PC-3 (cell line): ENCODE data around the gene PHPT1. TPM values are rescaled to one million over a fixed set of nuclear protein-coding genes. Genes with fewer than 3 reads are reported as not detected.

Experiments used
- ATAC-seq: fragments of 200-7000 bp; cut with Tn5 transposase; 2 replicates; pipeline ENCODE4 v1.9.1; 2020; ENCODE audit warnings: mild to moderate bottlenecking, moderate library complexity
- BruUV-seq: library from RNA; stranded (reverse); fragments of 400-500 nt; replicated peaks from 2 replicates; lab custom pipeline; 2021; lab: Mats Ljungman, UMichigan
- CTCF ChIA-PET: fragments of 300-600 bp; sonication (Branson Sonifier 250); formaldehyde crosslinking; loops from one replicate; lab custom pipeline; 2022; ENCODE audit warnings: antibody characterized with exemption; lab: Charles Lee
- POLR2A ChIA-PET: fragments of 300-600 bp; sonication (Branson Sonifier 250); formaldehyde crosslinking; loops from one replicate; lab custom pipeline; 2022; ENCODE audit warnings: antibody characterized with exemption; ENCODE audit not compliant: unreplicated experiment; lab: Charles Lee
- DNase-seq: peaks from one replicate; pipeline ENCODE4 v3.0.0-alpha.2; 2015
- H2AFZ ChIP-seq: fragments of 300-600 bp; sonication (generic); 2 replicates; pipeline ENCODE4 v1.6.0; 2016; ENCODE audit warnings: antibody characterized with exemption, low read length
- H3F3A ChIP-seq: fragments of 300-600 bp; sonication (generic); one replicate; pipeline ENCODE4 v1.6.0; 2017; ENCODE audit warnings: antibody characterized with exemption, low read length, control low read depth, mild to moderate bottlenecking; ENCODE audit not compliant: unreplicated experiment
- H3K27ac ChIP-seq: fragments of 300-600 bp; sonication (generic); 2 replicates; pipeline ENCODE4 v1.5.1; 2016; ENCODE audit warnings: mild to moderate bottlenecking, low read length
- H3K27me3 ChIP-seq: fragments of 300-600 bp; sonication (generic); 2 replicates; pipeline ENCODE4 v1.6.1; 2016; ENCODE audit warnings: low read length, mixed read lengths
- H3K36me3 ChIP-seq: fragments of 300-600 bp; sonication (generic); 2 replicates; pipeline ENCODE4 v1.6.1; 2016; ENCODE audit warnings: low read depth, mixed run types, low read length, mixed read lengths
- H3K4me1 ChIP-seq: fragments of 300-600 bp; sonication (generic); 2 replicates; pipeline ENCODE4 v1.5.1; 2016; ENCODE audit warnings: low read length; ENCODE audit not compliant: insufficient read depth
- H3K4me2 ChIP-seq: fragments of 300-600 bp; sonication (generic); 2 replicates; pipeline ENCODE4 v1.6.0; 2016; ENCODE audit warnings: low read length
- H3K4me3 ChIP-seq: fragments of 300-600 bp; sonication (generic); 2 replicates; pipeline ENCODE4 v1.5.1; 2016; ENCODE audit warnings: mild to moderate bottlenecking, low read length, mixed read lengths
- H3K79me2 ChIP-seq: fragments of 300-600 bp; sonication (generic); 2 replicates; pipeline ENCODE4 v1.6.1; 2017; ENCODE audit warnings: low read length, mixed read lengths
- H3K9ac ChIP-seq: fragments of 300-600 bp; sonication (generic); 2 replicates; pipeline ENCODE4 v1.6.0; 2016; ENCODE audit warnings: mild to moderate bottlenecking, low read length
- H3K9me2 ChIP-seq: fragments of 300-600 bp; sonication (generic); replicated peaks from 2 replicates; pipeline ENCODE4 v1.6.1; 2016; ENCODE audit warnings: mixed run types, low read length, mixed read lengths
- H3K9me3 ChIP-seq: fragments of 300-600 bp; sonication (generic); 2 replicates; pipeline ENCODE4 v1.6.1; 2016; ENCODE audit warnings: low read length, mixed read lengths
- H4K20me1 ChIP-seq: fragments of 300-600 bp; sonication (generic); 2 replicates; pipeline ENCODE4 v1.6.1; 2016; ENCODE audit warnings: low read length, mixed read lengths
- EZH2 ChIP-seq: fragments of 300-600 bp; sonication (generic); IDR thresholded peaks from one replicate; pipeline ENCODE4 v1.6.1; 2017; ENCODE audit warnings: antibody characterized with exemption, mild to moderate bottlenecking, low read length; ENCODE audit not compliant: unreplicated experiment
- EZH2phosphoT487 ChIP-seq: fragments of 300-600 bp; sonication (generic); IDR thresholded peaks from 2 replicates; pipeline ENCODE4 v1.6.1; 2018; ENCODE audit warnings: mild to moderate bottlenecking, antibody characterized with exemption, low read length, borderline replicate concordance
- intact Hi-C: fragments of 100-400 bp; cut with micrococcal nuclease; formaldehyde crosslinking; loops from 2 replicates; pipeline ENCODE4 v1.9.0; 2023
- total RNA-seq: library from RNA; depleted of rRNA; stranded (reverse); fragments of >200 nt; gene quantifications from 2 replicates; pipeline ENCODE4 v1.2.3, GENCODE V29; 2014
- TF ChIP-seq, protein P1 (sequence below): fragments of 300-600 bp; sonication (generic); conservative IDR thresholded peaks from 2 replicates; pipeline ENCODE4 v1.5.1; 2017; ENCODE audit warnings: antibody characterized with exemption, low read depth, mild to moderate bottlenecking, low read length

Gene PHPT1
- total RNA-seq, 1 experiment from 2014 or later = 111 TPM

DNA sequence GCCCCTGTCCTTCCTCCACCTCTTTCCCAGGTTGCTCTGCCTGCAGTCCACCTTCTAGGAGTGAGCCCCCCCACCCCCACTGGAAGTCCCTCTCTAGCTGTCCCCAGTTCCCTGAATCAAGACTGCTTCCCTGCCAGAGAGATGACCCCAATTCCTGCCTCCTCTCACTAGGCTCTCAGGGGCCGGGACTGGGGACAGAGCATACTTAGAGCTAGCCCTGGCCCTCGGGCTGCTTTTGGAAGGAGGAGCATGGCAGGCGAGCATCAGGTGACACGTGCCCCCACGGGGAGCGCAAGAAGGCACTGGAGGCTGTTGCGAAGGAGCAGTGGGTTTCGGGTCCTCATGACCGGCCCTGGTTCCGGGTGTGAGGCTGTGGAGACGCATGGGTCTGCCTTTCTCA, 46.8 kb downstream of the PHPT1 start:
- Histone ChIP-seq H3K9me2 (no peaks in the 10 kb centered on the region), H3K4me3 (no peak overlapping the region), H2AFZ (no peak overlapping the region), H3K79me2 (peaks cover 45% of the 10 kb centered on the region), H3K9ac (no peak overlapping the region), H3K4me2 (no peak overlapping the region), H3K4me1 (peaks cover 10% of the 10 kb centered on the region), H3K9me3 (no peaks in the 10 kb centered on the region), H3K27me3 (no peaks in the 10 kb centered on the region), H3K27ac (no peak overlapping the region), H3F3A (peaks cover 4% of the 10 kb centered on the region), H4K20me1 (no peaks in the 10 kb centered on the region), H3K36me3 (no peaks in the 10 kb centered on the region; the same call in 1 of the 2 replicates)
- TF ChIP-seq EZH2 (no peak), EZH2phosphoT487 (no peak)
- TF ChIP-seq, protein P1, sequence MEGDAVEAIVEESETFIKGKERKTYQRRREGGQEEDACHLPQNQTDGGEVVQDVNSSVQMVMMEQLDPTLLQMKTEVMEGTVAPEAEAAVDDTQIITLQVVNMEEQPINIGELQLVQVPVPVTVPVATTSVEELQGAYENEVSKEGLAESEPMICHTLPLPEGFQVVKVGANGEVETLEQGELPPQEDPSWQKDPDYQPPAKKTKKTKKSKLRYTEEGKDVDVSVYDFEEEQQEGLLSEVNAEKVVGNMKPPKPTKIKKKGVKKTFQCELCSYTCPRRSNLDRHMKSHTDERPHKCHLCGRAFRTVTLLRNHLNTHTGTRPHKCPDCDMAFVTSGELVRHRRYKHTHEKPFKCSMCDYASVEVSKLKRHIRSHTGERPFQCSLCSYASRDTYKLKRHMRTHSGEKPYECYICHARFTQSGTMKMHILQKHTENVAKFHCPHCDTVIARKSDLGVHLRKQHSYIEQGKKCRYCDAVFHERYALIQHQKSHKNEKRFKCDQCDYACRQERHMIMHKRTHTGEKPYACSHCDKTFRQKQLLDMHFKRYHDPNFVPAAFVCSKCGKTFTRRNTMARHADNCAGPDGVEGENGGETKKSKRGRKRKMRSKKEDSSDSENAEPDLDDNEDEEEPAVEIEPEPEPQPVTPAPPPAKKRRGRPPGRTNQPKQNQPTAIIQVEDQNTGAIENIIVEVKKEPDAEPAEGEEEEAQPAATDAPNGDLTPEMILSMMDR = no peak
- BruUV-seq = no TSS peak
- DNase-seq = no peak
- CTCF ChIA-PET = no interaction called here
- POLR2A ChIA-PET = no interaction called here
- no peak for ATAC-seq
- intact Hi-C loops = no loop called here

DNA sequence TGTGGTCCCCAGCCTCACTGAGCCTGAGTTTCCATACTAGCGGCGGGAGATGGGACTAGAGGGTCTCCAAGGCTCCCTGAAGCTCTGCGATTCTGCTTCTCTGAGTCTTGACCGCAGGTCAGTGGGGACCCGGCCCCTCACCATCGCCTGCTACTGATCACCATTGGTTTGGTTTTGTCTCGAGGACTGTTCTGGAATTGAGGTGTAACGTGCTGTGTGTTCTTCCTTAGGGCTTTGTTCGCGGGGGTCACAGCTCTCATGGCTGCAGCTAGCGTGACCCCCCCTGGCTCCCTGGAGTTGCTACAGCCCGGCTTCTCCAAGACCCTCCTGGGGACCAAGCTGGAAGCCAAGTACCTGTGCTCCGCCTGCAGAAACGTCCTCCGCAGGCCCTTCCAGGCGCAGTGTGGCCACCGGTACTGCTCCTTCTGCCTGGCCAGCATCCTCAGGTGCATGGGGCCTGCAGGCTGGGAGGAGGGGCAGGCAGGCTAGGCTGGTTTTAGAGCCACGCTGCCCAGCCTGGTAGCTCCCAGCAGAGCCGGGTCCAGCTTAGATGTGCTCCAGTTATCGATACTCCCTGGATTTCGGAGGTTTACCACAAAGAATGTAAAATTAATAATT, 49.4 kb downstream of the PHPT1 start:
- ChIA-PET CTCF (interaction anchor here (0.7 kb wide), 1 partner anchor 171 kb away, joined by 3 read pairs; no protein-coding TSS in a partner anchor), POLR2A (no interaction called here)
- Histone ChIP-seq H3K27me3 (no peaks in the 10 kb centered on the region), H3K79me2 (peaks cover 21% of the 10 kb centered on the region), H3K4me1 (peaks cover 31% of the 10 kb centered on the region), H2AFZ (no peak overlapping the region), H3F3A (peaks cover 4% of the 10 kb centered on the region), H3K9me2 (no peaks in the 10 kb centered on the region), H3K4me3 (no peak overlapping the region), H3K9ac (no peak overlapping the region), H3K4me2 (no peak overlapping the region), H4K20me1 (no peaks in the 10 kb centered on the region), H3K36me3 (no peaks in the 10 kb centered on the region; the same call in 1 of the 2 replicates), H3K9me3 (no peaks in the 10 kb centered on the region), H3K27ac (no peak overlapping the region)
- intact Hi-C loops = no loop called here
- DNase-seq (no peak), ATAC-seq (no peak)
- BruUV-seq = no TSS peak
- TF ChIP-seq EZH2phosphoT487 = no peak
- TF ChIP-seq EZH2 = no peak
- TF ChIP-seq, protein P1 = no peak

DNA sequence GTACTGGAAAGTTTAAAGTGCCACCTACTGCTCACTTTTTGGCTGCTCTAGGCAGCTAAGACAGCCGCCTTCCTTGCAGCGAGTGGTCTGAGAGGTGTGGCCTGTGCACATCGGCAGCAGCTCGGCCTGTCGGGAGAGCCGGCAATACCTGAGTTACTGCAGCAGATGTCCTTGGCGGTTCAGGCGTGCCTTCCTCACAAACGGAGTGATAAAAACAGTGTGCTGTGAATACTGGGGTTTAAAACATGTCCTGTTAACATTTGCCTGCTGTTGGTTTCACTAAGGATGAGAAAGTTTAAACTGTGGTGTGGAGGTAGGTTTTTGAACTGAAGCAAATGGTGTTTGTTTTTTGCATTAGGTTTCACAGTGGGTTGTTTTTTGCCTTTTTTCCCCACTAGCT, 50.0 kb downstream of the PHPT1 start:
- CTCF ChIA-PET = interaction anchor here (0.7 kb wide), 1 partner anchor 171 kb away, joined by 3 read pairs; no protein-coding TSS in a partner anchor
- H3K27ac ChIP-seq = no peak overlapping the region

More for the DNA sequence above, 50.0 kb downstream of the PHPT1 start:
- no peak overlapping the region for H3K9ac ChIP-seq
- no peak overlapping the region for H3K4me2 ChIP-seq
- intact Hi-C loops = no loop called here
- H4K20me1 ChIP-seq = no peaks in the 10 kb centered on the region
- no peak overlapping the region for H2AFZ ChIP-seq
- no peaks in the 10 kb centered on the region for H3K9me2 ChIP-seq
- no peaks in the 10 kb centered on the region; the same call in 1 of the 2 replicates for H3K36me3 ChIP-seq
- H3K4me3 ChIP-seq = no peak overlapping the region
- peaks cover 31% of the 10 kb centered on the region for H3K4me1 ChIP-seq
- BruUV-seq = no TSS peak
- DNase-seq (no peak), ATAC-seq (no peak)
- POLR2A ChIA-PET = no interaction called here
- H3K79me2 ChIP-seq = peaks cover 20% of the 10 kb centered on the region
- H3K27me3 ChIP-seq = no peaks in the 10 kb centered on the region
- peaks cover 4% of the 10 kb centered on the region for H3F3A ChIP-seq
- H3K9me3 ChIP-seq = no peaks in the 10 kb centered on the region
- no peak for TF ChIP-seq EZH2phosphoT487
